GM18511 (cell line): ENCODE results near the gene HECTD4.
A peak's percentile ranks its signal among the peaks of the same experiment; 100 is the strongest.
"Not testable (repeated sequence)": the region's sequence is repeated elsewhere in the genome, so short reads cannot be mapped to it uniquely, and the experiment has no call there.

Experiments
- ATAC-seq: cut with Tn5 transposase; IDR thresholded peaks from one replicate; pipeline ENCODE4 v1.9.1; 2021; ENCODE audit warnings: mild to moderate bottlenecking, moderate library complexity; ENCODE audit not compliant: unreplicated experiment

HECTD4 gene

GRCh38 chr12:112130441-112130998, 251.7 kb downstream of the HECTD4 start:
- peak; percentile 55 for ATAC-seq

- ATAC-seq = no peak
Measured at GRCh38 chr12:112126911-112127310, 255.3 kb downstream of the HECTD4 start.

GRCh38 chr12:112126000-112126438, 256.2 kb downstream of the HECTD4 start:
- ATAC-seq = no peak

GRCh38 chr12:112125250-112125999, 256.8 kb downstream of the HECTD4 start, which contains the start of gene TRAFD1:
Gene TRAFD1, plus strand, starts transcription at chr12:112125560. Its CDS starts 4,963 bp downstream, at chr12:112130523.
- peak; percentile 96 for ATAC-seq

GRCh38 chr12:112124918-112125249, 257.3 kb downstream of the HECTD4 start:
- ATAC-seq = no peak

- ATAC-seq = no peak
Measured at GRCh38 chr12:112122823-112123690, 259.2 kb downstream of the HECTD4 start.

GRCh38 chr12:112121780-112122565, 260.3 kb downstream of the HECTD4 start:
- ATAC-seq = no peak

- ATAC-seq = no peak
Measured at GRCh38 chr12:112117685-112118084, 264.5 kb downstream of the HECTD4 start.

GRCh38 chr12:112116232-112117060, 265.8 kb downstream of the HECTD4 start:
- no peak for ATAC-seq

- no peak for ATAC-seq
Measured at GRCh38 chr12:112115259-112116045, 266.8 kb downstream of the HECTD4 start.

GRCh38 chr12:112112409-112113133, 269.7 kb downstream of the HECTD4 start:
- ATAC-seq = no peak

- no peak for ATAC-seq
Measured at GRCh38 chr12:112111931-112112330, 270.3 kb downstream of the HECTD4 start.

GRCh38 chr12:112110787-112111662, 271.2 kb downstream of the HECTD4 start:
- ATAC-seq = not testable (repeated sequence)
